GM13976 (cell line): Measurements from ENCODE around the gene MAGEL2.
"Not testable (repeated sequence)": the region's sequence is repeated elsewhere in the genome, so short reads cannot be mapped to it uniquely, and the experiment has no call there.

ENCODE experiments used
- DNase-seq: peaks from one replicate; pipeline ENCODE4 v3.0.0; 2012; ENCODE audit warnings: low spot score
- CTCF ChIP-seq: IDR thresholded peaks from 2 replicates; pipeline ENCODE4 v1.5.1; 2012; ENCODE audit warnings: borderline replicate concordance, mild to moderate bottlenecking; ENCODE audit not compliant: insufficient read depth; ENCODE audit errors: extremely low read depth, missing control alignments, control extremely low read depth
- in situ Hi-C: fragments of 300-500 bp; cut with MboI; formaldehyde crosslinking; loops from one replicate; pipeline ENCODE4 v1.12.0; 2022; ENCODE audit warnings: low sequenced_read_pairs, mixed read lengths, inconsistent platforms; ENCODE audit not compliant: unreplicated experiment

Gene MAGEL2

GRCh38 chr15:23628612-23629233 lies 18.9 kb downstream of the MAGEL2 start:
- DNase-seq = no peak
- in situ Hi-C loops = no loop called here
- TF ChIP-seq CTCF = no peak

- in situ Hi-C loops = no loop called here
- no peak for DNase-seq
- no peak for TF ChIP-seq CTCF
These were observed 31.1 kb downstream of the MAGEL2 start for GRCh38 chr15:23616536-23616935.

GRCh38 chr15:23606226-23606625 lies 41.4 kb downstream of the MAGEL2 start:
- in situ Hi-C loops = no loop called here
- DNase-seq = no peak
- no peak for TF ChIP-seq CTCF

GRCh38 chr15:23602124-23602523 lies 45.5 kb downstream of the MAGEL2 start:
- in situ Hi-C loops = no loop called here
- no peak for TF ChIP-seq CTCF
- no peak for DNase-seq

- TF ChIP-seq CTCF = no peak
- in situ Hi-C loops = no loop called here
- DNase-seq = no peak
These were observed 48.6 kb downstream of the MAGEL2 start for GRCh38 chr15:23599053-23599452.

GRCh38 chr15:23597278-23597677 lies 50.4 kb downstream of the MAGEL2 start:
- in situ Hi-C loops, DNase-seq: not testable (repeated sequence)

- in situ Hi-C loops = no loop called here
- no peak for TF ChIP-seq CTCF
- no peak for DNase-seq
These were observed 50.9 kb downstream of the MAGEL2 start for GRCh38 chr15:23596736-23597135.
